Hepatocyte (in vitro differentiated cells): ENCODE data around the gene IKZF2. TPM values are rescaled to one million over a fixed set of nuclear protein-coding genes. Genes with fewer than 3 reads are reported as not detected.

Experiments
- DNase-seq: peaks from one replicate; pipeline ENCODE4 v3.0.0-alpha.2; 2016; ENCODE audit warnings: low spot score
- H2AFZ ChIP-seq: fragments of 200-600 bp; sonication (generic); 2 replicates; pipeline ENCODE4 v1.6.0; 2016; ENCODE audit warnings: antibody characterized with exemption, mild to moderate bottlenecking
- H3K27ac ChIP-seq: fragments of 200-600 bp; sonication (generic); 2 replicates; pipeline ENCODE4 v1.5.1; 2016; ENCODE audit warnings: mild to moderate bottlenecking
- H3K27me3 ChIP-seq: fragments of 200-600 bp; sonication (generic); 2 replicates; pipeline ENCODE4 v1.6.1; 2016
- H3K36me3 ChIP-seq: fragments of 200-600 bp; sonication (generic); replicated peaks from 2 replicates; pipeline ENCODE4 v1.5.1; 2016; ENCODE audit warnings: low read depth; ENCODE audit not compliant: insufficient read depth
- H3K4me1 ChIP-seq: fragments of 200-600 bp; sonication (generic); 2 replicates; pipeline ENCODE4 v1.5.1; 2016; ENCODE audit warnings: mild to moderate bottlenecking, moderate library complexity; ENCODE audit not compliant: insufficient read depth
- H3K4me2 ChIP-seq: fragments of 200-600 bp; sonication (generic); 2 replicates; pipeline ENCODE4 v1.6.0; 2016
- H3K4me3 ChIP-seq: fragments of 200-600 bp; sonication (generic); 2 replicates; pipeline ENCODE4 v1.5.1; 2016; ENCODE audit warnings: mild to moderate bottlenecking
- H3K79me2 ChIP-seq: fragments of 200-600 bp; sonication (generic); 2 replicates; pipeline ENCODE4 v1.6.0; 2017; ENCODE audit warnings: mild to moderate bottlenecking
- H3K9me2 ChIP-seq: fragments of 200-600 bp; sonication (generic); replicated peaks from 2 replicates; pipeline ENCODE4 v1.6.0; 2017; ENCODE audit warnings: mild to moderate bottlenecking; ENCODE audit not compliant: insufficient read depth
- H3K9me3 ChIP-seq: fragments of 200-600 bp; sonication (generic); 2 replicates; pipeline ENCODE4 v1.5.1; 2016; ENCODE audit warnings: low read depth, mild to moderate bottlenecking
- H4K20me1 ChIP-seq: fragments of 200-600 bp; sonication (generic); 2 replicates; pipeline ENCODE4 v1.6.0; 2016; ENCODE audit warnings: mild to moderate bottlenecking; ENCODE audit not compliant: insufficient read depth, poor library complexity, severe bottlenecking
- EZH2 ChIP-seq: fragments of 200-600 bp; sonication (generic); IDR thresholded peaks from 2 replicates; pipeline ENCODE4 v1.6.1; 2016; ENCODE audit warnings: antibody characterized with exemption, mild to moderate bottlenecking, borderline replicate concordance
- EZH2phosphoT487 ChIP-seq: fragments of 200-600 bp; sonication (generic); IDR thresholded peaks from one replicate; pipeline ENCODE4 v1.6.1; 2018; ENCODE audit warnings: antibody characterized with exemption, mild to moderate bottlenecking, low read depth, moderate library complexity; ENCODE audit not compliant: unreplicated experiment, severe bottlenecking
- WGBS: methylation state at CpG from one replicate; pipeline ENCODE4 v1.1.6; 2016; ENCODE audit warnings: low lambda C conversion rate; ENCODE audit errors: missing lambda C conversion rate; 5-methylcytosine and 5-hydroxymethylcytosine counted together
- polyA plus RNA-seq: library from polyadenylated mRNA; unstranded; fragments of >200 nt; fragmentation: Nextera tagmentation; extraction: Ambion mirVana; gene quantifications from 2 replicates; pipeline ENCODE4 v1.2.1, GENCODE V29; 2016
- total RNA-seq: library from RNA; depleted of rRNA; stranded (reverse); fragments of >200 nt; gene quantifications from 2 replicates; pipeline ENCODE4 v1.2.3, GENCODE V29; 2014
- TF ChIP-seq, protein P1 (sequence below): fragments of 200-600 bp; sonication (generic); IDR thresholded peaks from 2 replicates; pipeline ENCODE4 v1.5.1; 2016; ENCODE audit warnings: antibody characterized with exemption, mild to moderate bottlenecking; ENCODE audit not compliant: poor library complexity

The IKZF2 gene
- total and polyA plus RNA-seq, 2 experiments from 2014 or later = 1.4 to 13.1 TPM

DNA sequence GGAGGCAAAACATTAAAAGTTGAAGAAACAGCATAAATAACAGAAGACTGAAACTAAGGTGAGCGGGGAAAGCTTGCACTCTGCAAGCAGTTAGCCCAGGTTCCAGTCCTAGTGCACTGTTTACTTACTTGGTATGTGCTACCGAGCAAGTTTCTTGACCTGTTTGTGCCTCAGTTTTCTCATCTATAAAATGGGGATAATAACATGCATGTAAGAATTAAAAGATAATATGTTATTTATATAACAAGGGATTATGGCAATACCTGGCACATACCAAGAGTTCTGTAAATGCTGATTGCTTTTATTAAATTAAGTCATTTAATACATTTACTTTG is 37.1 kb upstream of the IKZF2 start:
- peaks cover 4% of the 10 kb centered on the region for H3K4me1 ChIP-seq
- no peaks in the 10 kb centered on the region for H3K79me2 ChIP-seq
- no peaks in the 10 kb centered on the region for H3K27me3 ChIP-seq
- TF ChIP-seq, protein P1, sequence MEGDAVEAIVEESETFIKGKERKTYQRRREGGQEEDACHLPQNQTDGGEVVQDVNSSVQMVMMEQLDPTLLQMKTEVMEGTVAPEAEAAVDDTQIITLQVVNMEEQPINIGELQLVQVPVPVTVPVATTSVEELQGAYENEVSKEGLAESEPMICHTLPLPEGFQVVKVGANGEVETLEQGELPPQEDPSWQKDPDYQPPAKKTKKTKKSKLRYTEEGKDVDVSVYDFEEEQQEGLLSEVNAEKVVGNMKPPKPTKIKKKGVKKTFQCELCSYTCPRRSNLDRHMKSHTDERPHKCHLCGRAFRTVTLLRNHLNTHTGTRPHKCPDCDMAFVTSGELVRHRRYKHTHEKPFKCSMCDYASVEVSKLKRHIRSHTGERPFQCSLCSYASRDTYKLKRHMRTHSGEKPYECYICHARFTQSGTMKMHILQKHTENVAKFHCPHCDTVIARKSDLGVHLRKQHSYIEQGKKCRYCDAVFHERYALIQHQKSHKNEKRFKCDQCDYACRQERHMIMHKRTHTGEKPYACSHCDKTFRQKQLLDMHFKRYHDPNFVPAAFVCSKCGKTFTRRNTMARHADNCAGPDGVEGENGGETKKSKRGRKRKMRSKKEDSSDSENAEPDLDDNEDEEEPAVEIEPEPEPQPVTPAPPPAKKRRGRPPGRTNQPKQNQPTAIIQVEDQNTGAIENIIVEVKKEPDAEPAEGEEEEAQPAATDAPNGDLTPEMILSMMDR = no peak
- TF ChIP-seq EZH2 = no peak
- TF ChIP-seq EZH2phosphoT487 = no peak
- H3K4me3 ChIP-seq = no peak overlapping the region
- no peaks in the 10 kb centered on the region for H3K36me3 ChIP-seq
- H3K4me2 ChIP-seq = peak overlapping the region; percentile 67
- DNase-seq = no peak
- peak overlapping the region; percentile 25 for H2AFZ ChIP-seq
- no peaks in the 10 kb centered on the region for H3K9me2 ChIP-seq
- no peaks in the 10 kb centered on the region for H4K20me1 ChIP-seq
- H3K27ac ChIP-seq = peak overlapping the region; percentile 40
- 74% methylated on average over 2 of the region's 2 CpGs for WGBS
- no peaks in the 10 kb centered on the region for H3K9me3 ChIP-seq

DNA sequence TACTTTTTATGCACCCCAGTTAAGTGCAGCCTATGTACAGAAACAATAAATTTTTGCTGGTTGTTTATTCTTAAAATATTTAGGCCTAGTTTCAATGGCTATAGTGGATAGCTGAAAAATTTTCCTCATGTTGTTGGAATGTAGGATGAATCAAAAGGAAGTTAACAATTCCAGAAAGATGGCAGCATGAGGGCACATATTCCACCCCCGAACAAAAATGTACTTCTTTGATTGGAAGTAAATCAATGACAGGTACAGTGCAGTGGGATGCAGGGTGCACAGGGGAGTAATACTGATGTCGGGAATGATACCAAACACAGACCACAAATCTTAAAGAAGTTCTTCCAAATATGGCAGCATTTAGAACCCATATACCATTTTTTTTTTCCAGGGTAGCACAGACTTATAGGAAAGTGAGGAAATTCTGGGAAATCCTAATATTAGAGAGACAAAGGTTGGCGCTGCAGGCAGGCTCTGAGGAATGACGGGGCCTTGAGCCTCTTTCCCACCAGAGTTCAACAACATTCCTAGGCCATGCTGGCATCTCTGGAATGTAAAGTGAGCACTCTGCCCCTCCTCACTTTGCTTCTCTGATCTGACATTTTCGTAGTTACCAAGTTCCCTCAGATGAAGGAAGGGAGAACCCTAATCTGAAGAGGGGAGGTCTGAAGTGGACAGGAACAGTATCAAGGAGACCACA is 36.6 kb upstream of the IKZF2 start:
- no peaks in the 10 kb centered on the region for H3K36me3 ChIP-seq
- no peaks in the 10 kb centered on the region for H3K79me2 ChIP-seq
- WGBS = 27% methylated on average over 5 of the region's 5 CpGs
- no peak overlapping the region for H3K4me2 ChIP-seq
- peak; percentile 19 for DNase-seq
- no peak overlapping the region for H3K4me3 ChIP-seq
- peak overlapping the region; percentile 25 for H2AFZ ChIP-seq
- no peaks in the 10 kb centered on the region for H4K20me1 ChIP-seq
- no peaks in the 10 kb centered on the region for H3K9me2 ChIP-seq
- no peaks in the 10 kb centered on the region for H3K9me3 ChIP-seq
- no peaks in the 10 kb centered on the region for H3K27me3 ChIP-seq
- TF ChIP-seq EZH2 = no peak
- no peak for TF ChIP-seq EZH2phosphoT487
- TF ChIP-seq, protein P1 = no peak
- H3K4me1 ChIP-seq = peaks cover 4% of the 10 kb centered on the region
- peak overlapping the region; percentile 35 for H3K27ac ChIP-seq

DNA sequence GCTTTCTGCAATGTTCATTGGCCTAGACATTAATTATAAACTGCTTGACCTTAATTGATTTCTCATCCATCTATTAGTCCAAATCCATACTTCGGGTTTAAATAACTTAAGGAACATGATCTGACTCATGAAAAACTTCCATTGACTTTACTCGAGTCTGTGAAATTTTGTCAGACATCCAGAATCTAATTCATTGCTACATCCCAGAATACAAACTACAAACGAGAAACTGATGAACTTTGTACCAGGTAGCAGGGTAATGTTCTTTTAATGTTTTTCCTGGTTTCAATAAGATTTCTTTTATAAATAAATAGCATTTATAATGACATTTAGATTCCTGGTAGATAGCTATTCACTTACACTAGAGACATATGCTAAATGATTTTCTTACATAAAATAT is 36.0 kb upstream of the IKZF2 start:
- Histone ChIP-seq H3K27ac (no peak overlapping the region), H3K9me3 (no peaks in the 10 kb centered on the region), H4K20me1 (no peaks in the 10 kb centered on the region), H3K79me2 (no peaks in the 10 kb centered on the region), H3K27me3 (no peaks in the 10 kb centered on the region), H3K4me2 (no peak overlapping the region), H3K36me3 (no peaks in the 10 kb centered on the region), H3K9me2 (no peaks in the 10 kb centered on the region), H3K4me3 (no peak overlapping the region), H2AFZ (no peak overlapping the region), H3K4me1 (peaks cover 4% of the 10 kb centered on the region)
- no peak for DNase-seq
- 67% methylated on average over 3 of the region's 3 CpGs for WGBS
- TF ChIP-seq, protein P1 = no peak
